Activated T-cell treated with anti-CD3 and anti-CD28 coated beads for 4 hours (primary cell): Measurements from ENCODE around the gene KIFC3.
"Not testable (repeated sequence)": the region's sequence is repeated elsewhere in the genome, so short reads cannot be mapped to it uniquely, and the experiment has no call there.

Experiments used
- DNase-seq: peaks from one replicate; pipeline ENCODE4 v3.0.0-alpha.2; 2020

KIFC3 gene

DNA sequence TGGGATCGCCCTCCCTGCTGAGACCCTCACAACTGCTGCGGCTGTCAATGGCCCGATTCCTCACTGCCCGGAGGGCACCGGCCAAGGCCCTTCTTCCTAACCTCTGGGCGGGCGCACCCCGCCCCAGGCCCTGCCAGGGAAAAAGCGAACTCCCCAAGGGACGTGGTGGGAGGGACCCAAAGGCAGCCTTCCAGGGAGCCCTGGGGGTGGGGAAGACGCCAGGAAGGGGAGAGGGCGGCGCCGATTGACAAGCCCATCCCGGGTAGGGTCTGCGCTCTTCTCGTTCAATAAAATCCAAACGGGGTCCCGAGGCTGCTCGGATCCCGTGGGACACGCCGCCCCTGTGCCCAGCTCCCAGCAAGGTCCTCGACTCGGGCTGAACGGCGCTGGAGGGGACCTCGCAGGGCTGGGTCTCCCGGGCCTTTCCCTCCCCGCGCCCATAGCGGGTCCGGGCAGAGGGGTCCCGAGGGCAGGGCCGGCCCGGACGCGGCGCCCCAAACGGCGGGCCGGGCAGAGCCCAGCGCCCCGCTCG lies 416 bp downstream of the KIFC3 start:
- DNase-seq: no peak

DNA sequence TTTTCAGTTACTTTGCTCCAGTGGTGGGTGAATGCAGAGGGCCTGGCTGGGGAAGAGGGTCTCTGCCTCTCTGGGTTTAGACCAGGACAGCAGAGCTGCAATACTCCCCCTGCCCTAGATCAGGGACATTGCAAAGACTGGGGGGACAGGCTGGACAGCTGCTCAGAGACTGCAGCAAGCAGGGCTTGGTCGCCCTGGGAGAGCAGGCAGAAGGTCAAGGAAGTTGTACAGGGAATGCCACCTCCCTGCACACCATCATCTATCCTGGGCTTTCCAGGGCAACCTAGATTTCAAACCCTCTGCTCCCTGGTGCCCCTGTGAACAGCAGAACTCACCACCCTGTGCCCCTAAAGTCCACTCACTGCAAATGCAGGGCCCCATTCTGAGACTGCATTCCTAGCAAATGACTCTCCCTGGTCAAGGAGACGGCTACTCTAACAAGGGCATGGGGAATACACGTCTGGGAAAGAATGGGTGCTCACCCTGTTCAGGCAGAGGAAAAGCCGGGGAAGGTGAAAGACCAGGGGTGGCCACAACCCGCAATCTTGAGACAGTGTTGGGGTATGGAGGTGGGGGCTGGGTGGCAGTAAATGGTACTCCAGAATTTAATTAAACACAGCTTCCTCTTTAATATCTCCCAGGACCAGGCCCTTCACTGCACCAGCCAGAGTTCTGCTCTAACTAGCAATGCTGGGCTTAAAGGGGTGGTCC lies 1.0 kb downstream of the KIFC3 start:
- no peak for DNase-seq

DNA sequence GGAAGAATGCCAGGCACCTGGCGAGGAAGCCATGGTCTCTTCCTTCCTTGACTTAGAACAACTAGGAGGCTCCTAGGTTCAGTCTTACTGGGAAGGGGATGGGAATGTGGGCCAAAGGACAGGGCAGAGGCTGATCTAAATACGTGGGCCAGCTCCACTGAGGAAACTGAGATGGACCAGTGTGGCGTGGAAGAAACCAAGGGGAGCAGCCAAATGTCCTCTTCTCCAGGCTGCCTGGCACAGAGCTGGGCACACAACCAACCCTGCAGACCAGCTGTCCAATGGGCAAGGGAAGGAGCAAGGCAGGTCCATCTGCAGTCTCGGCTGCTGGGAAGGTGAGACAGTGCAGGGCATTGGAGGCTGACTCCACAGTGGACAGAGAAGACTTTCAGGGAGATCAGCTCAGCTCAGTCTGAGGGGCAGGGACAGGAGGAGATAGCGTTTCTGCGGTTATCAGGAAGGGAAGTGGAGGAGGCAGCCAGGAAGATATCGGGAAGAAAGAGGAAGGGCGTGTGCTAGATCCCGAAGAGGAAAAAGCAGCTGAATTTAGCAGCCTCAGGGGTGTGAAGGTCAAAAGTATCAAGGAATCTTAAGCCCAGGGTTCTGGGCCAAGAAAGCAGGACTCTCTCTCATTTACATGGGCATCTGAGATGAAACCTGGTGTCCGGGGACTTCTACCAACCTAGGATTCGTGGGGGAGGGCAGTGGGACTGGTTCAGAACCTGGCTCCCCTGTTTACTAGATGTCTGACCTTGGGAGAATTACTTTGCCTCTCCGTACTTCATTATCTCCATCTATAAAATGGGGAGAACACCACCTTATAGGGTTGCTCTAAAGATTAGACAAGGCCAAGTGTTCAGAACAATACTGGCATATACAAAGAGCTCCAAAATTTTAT lies 1.8 kb downstream of the KIFC3 start:
- no peak for DNase-seq

DNA sequence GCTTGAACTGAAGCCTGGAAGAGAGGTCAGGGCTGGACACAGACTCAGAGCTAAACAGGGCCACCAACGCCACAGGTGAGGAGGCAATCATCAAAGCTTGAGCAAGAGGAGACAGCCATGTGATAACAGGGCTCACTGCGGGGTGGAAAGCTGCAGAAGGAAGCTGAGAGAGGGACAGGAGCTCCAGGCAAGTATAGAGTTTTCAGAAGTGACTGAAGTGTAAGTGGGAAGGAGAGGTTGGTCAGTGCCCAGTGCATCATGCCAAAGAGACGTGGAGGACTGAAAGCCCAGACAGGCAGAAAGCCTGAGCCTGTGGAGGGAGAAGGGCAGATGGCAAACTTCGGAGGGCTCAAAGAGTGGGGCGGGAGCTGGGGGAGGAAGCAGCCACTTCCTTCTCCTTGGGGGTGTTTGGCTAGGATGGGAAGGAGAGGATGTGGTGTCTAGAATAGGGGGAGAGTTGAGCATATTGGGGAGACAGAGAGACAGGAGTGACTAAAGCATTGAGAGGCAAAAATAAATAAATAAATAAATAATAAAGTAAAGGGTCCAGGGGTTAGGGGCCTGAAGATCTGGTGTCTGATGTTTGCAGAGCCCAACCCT lies 2.6 kb downstream of the KIFC3 start:
- no peak for DNase-seq

DNA sequence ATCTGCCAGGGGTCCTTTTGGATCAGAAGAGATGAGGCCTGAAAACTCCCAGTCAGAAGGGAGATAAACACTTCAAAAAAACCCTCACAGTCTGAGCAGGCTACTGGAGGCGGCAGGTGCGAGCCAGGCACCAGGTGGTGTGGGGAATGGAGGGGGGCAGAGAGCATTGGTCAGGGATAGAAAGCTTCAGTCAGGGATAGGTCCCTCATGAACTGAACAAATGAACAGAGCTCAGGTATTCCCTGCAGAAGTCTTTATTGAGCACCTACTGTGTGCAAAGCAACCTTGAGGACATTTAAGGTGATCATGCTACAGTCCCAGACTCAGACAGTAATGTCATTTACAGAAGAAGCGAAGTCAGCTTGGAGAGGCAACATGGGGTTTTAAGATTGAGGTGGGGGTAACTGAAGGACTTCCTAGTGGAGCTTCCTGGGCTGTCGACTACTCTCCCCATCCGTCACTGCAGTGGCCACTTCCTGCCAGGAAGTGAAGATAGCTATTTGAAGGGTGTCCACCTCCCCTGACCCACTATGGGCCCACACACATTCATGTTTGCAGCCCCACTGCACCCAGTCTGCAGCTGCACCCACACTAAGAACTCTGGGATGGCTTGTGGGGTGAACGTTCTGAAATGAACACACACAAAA lies 3.2 kb downstream of the KIFC3 start:
- no peak for DNase-seq

DNA sequence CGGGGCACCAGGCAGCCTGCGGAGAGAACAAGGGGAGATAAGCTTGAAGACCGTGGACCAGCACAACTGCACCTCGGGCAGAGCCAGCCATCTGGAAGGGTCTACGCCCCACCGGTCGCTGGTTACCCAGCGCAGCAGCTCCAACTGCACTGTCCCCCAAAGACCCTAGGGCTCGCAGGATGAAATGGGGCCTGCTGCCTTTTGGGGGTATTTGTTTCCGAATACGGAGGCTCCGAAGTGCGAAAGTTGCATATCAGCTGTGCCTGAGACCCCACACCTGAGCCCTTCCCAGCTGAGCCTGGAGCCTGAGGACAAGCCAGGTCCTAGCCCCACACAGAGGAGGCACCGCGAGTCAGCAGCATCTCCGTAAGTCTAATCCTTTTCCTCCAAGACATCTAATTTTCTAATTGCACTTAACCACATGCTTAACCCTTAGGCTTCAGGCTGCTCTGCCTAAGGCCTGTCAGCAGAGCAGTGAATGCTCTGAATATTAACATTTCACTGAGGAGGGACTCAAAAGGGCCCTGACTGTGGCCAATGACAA lies 4.0 kb downstream of the KIFC3 start:
- DNase-seq: no peak

DNA sequence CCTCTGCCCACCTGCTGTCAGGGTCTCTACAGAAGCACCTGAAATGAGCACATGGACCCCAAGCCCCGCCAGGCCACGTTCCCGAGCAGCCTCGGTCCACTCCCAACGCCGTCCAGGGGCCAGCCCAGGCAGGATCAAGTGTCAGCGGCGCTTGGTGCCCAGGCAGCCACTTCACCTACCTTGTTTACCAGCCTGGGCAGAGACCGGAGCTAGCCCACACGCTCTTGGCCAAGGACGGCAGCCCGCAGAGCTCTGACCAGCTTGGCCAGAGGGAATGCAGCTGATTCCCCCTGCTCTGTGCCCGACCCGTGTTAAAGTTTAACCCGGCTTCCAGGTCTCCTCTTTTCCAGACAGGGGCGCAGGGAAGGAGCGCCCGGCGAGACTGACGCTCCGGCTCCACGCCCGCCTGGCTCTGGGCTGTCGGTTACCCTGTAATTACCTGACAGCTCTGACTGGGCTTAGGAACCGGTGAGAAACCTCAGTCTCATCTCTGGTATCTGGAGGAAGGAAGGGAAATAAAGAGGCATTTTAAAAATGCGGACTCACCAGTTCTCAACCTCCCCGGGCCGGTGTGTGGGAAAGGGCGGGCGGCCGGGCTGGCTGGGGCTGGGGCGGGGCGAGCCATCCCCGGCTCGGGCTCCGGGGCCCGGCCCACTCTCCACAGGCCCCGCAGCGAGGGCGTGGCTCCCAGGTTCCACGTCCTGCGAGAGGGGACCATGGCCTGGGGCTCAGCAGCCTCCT lies 4.6 kb downstream of the KIFC3 start:
- DNase-seq: no peak

DNA sequence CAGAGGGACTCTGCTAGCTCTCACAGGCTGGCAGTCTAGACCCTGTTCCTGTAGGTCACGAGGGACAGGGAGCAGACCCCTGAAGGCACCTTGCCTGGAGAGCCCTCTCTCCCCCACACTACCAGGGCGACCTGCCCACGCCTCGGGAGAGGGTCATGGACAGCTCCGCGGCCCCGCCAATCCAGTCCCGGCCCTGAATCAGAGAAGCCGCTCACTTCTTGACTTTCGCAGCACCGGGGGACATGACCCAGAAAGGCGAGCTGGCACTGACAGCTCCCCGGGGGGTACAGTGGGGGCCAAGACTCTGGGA lies 5.1 kb downstream of the KIFC3 start:
- no peak for DNase-seq

DNA sequence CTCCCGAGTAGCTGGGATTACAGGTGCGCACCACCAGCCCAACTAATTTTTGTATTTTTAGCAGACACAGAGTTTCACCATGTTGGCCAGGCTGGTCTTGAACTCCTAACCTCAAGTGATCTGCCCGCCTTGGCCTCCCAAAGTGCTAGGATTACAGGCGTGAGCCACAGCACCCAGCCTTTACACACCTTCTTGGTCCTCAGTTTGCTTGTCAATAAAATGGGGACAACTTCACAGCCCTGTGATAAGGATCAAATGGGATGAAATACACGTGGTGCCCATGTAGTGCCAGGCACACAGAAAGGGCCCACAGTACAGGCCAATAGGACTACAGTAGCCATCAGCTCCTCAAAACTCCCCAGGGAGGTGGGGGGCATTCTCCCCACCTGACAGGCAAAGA lies 6.3 kb downstream of the KIFC3 start:
- not testable (repeated sequence) for DNase-seq

DNA sequence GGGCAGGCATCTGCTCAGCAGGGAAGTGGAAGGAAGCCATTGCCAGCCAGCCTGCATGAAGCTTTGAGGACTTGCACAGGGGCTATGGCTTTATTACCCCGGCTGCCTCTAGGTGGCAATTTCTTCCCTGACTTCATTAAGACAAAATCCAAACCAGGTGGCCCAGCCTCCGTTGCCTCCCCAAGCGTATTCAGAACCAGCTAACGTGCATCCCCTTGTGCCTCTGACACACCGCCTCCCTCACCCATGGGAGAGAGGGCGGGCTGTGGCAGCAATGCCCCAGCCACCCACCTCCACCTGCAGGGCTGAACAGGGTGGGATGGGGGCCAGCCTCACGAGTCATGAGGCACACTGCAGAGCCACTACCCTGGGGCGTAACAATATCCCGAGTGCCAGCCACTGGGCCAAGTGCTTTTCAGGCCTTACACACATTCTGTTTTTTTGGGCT lies 6.8 kb downstream of the KIFC3 start:
- no peak for DNase-seq

DNA sequence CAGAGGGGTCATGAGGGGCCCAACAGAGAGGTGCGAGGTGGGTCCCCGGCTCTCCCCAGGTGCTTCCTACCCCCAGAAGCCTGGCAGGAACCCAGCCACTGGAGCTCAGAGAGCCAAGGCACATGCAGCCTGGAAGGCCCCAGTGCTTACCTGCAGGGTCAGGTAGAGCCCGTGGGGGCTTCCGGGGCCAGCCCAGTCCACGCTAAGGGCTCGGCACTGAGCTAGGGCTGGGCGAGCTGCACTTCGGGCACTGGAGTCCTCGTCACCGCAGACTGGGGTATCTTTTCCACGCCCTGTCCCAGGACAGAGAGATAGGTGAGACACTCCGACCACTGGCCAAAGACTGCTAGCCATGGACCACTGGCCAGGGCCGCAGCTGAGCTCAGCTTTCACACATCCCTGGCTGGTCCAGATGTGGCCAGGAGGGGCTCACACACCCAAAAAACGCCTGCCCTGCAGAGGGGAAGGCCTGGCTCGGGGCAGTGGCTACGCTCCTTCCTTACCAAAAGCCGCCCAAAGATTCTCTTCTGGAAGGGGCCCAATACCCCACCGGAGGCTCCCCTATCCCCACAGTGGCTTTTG lies 7.4 kb downstream of the KIFC3 start:
- no peak for DNase-seq

DNA sequence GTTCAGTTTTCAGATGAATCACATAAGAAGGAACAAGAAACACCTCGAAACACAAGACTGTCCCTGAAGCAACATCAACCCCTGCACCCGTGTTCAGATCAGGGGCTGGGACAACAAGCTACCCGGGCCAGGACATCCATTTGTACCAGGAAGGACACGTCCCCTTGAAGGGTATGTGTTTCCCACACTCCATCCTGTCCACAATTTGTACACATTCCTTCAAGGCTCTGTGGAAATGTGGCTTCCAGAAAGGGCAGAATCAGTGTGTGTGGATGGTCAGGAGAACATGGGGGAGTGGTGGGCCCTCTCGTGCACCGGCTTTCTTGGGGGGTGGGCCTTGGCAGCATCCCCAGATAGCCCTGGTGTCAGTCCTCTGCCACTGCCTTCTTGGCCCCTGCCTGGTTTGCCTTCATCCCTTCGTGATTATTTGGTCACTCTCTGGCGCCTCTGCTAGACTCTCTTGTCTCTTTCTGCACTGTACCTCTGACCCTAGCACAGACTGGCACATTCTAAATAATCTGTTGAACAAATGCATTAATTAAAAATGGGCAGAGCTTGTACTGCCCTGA lies 10.3 kb downstream of the KIFC3 start:
- DNase-seq: no peak

DNA sequence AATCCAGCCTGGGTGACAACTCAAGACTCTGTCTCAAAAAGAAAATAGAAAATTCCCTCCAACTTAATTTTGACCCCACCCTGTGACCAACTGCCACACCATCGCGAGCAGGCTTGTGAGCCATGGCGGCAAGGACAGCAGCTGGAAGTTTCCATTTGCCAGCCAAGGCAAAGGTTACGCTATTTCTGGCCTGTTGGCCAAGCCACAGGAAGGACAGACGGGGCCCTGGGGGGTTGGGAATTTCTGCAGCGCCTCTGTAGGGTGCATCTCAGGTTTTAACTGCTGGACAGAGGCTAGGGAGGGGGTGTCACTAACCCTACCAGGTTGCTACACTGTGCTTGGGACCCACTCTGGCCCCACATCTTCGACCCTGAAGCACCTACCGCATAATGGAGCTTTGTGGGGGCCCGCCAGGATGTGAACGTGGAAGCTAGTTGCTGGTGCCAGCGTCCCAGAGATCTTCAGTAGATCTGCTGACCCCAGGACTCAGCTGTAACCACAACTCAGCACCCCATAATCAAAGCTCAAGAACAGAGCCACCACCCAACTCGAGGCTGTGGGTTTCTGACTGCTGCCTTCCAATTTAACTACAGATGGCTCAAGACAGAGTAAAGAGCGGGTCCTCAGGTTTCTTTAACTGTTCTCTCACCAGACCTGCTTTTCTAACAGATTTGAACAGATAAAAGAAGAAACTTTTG lies 10.9 kb downstream of the KIFC3 start:
- DNase-seq: no peak

DNA sequence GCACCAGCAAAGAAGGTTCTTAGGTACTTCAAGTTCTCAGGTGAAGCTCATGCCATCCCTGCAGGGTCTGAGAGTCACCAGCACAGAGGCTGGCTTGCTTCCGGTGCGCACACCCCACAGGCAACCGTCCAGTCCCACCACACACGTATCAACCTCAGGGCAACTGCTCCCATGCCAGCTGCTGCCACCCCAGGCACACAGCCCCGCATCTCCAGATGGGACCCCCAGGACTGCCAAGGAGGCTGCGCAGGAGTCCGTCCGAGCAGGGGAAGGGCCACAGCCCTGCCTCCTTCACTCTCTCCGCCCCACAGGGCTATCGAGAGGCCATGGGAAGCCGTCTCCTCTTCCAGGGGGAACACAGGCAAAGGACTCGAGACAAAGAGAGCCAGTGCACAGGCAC lies 13.3 kb downstream of the KIFC3 start:
- DNase-seq: no peak

DNA sequence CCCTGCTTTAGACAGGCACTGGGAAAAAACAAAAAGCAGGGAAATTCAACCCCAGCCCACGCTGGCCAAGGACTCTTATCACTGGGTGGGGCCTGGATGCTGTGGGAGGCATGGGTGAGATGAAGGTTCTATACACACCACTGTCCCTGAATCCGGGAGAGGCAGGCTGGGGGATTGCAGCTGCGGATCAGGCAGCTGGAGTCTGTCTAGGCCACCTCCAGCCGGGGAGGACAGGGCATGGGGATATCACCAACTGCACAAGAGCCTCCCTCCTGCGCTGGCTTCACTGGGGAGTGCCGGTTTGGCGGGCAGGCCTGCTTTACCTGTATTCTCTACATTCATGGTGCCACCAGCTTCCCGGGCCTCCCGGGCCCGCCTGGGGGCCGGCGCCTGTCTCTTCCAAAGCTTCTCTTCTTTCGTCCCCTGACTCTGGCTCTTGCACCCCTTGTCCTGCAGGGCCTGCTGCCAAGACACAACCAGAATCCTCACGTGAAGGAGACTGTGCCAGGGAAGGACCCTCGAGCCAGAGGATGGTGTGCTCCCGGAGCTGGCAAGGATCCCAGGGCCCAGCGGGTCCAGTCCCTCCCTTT lies 13.9 kb downstream of the KIFC3 start:
- no peak for DNase-seq

DNA sequence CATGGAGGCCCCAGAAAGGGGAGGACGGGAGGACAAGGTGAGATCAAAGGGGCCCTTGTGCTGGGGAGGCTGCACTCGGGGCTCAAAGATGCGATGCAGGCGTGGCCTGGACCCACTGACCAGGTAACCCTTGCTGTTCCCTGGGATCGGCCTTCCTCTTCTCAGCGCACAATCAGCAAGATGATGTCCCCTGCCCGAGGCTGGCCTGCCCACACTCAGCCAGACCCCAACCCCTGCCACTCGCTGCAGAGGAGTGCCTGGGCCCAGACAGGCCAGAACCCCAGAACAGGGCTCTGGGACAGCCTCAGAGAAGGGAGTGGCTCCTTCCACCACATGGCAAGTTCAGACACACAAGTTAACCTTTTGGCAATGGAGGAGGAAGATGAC lies 14.8 kb downstream of the KIFC3 start:
- DNase-seq: no peak

DNA sequence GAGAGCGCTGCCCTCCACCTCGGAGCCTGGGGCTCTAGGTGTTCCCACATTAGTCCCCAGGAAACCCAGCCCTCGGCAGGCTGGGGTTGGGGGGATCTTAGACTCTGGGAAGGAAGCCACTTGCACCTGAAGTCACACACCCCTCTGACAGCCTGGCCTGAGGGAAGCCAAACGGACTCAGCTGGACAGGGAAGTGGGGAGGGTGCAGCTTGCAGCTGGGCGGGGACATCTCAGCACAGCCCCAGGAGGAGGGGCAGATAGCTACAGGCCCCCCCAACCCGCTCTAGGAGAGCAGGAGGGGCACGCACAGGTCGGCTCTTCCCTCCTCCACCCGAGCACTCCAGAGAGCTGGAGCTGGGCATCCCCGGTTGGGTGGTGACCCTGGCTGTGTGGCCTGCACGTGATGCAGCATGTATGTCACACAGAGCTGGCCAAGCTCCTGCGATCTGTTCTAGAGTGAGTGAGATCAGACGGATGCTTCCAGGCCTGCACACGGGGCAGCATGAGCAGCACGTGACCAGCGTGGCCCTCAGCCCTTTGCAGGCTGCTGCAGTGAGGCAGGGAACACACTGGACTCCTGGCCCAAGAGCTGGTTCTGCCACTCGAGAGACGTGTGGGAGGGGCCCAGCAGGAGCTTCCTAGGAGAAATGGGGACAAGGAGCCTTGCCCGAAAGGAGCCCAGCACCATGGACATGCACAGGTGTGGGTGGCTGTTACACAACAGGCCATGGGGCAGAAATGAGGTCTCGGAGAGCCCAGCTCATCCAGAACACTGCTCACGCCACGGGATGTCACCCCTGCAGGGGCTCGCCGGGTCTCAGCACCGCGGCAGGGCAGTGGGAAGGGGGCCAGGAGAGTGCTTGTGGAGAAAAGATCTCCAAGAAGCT lies 15.4 kb downstream of the KIFC3 start:
- DNase-seq: no peak

DNA sequence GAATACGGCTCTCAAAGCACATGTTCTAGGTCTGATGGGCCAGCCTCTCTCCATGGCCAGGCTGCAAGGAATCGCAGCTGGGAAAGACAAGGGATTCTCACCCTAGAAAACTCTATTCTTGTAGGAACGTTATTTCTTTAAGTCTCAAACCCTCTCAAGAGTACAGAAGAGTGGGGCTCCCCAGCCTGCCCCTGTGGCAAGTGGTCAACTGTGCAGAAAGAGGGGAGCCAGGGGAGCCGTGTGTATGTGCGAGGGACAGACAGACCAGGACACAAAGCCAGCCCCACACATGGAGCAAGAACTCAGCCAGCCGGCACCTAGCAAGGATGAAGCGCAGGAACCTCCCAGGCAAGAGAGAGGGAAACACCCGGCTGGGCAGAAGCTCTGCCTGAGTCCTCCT lies 16.4 kb downstream of the KIFC3 start:
- DNase-seq: no peak

DNA sequence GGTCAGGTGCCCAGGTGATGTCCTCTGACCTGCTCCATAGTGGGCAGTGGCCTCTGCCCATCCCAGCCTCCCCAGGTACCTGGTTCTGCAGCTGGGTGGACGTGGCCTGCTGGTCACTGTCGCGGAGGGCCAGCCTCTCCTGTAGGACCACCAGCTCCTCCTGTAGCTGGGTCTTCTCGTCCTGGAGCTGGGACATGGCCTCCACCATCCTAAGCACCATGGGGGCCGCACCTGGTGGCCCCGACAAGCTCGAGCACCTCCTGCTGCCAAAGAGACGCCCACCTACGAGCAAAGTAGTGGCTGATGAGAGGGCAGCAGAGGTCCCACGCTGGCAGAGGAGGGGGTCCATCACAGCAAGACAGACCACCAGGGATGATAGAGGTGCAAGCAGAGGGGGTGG lies 16.9 kb downstream of the KIFC3 start:
- no peak for DNase-seq
